ENCODE measurements around the gene DIP2C.
"Not testable (repeated sequence)": the region's sequence is repeated elsewhere in the genome, so short reads cannot be mapped to it uniquely, and the experiment has no call there.

DIP2C gene

GRCh38 chr10:596725-597345, 92.6 kb downstream of the DIP2C start:
- ChIA-PET POLR2A (no interaction called here), CTCF (no interaction called here)
- no peak for DNase-seq (ENCODE audit: extremely low spot score)
- TF ChIP-seq TARDBP (IDR thresholded peaks at IDR 0.05), result no peak
- TF ChIP-seq HDGF (IDR thresholded peaks at IDR 0.05; ENCODE audit: borderline replicate concordance), result no peak
- TF ChIP-seq BHLHE40 (IDR thresholded peaks at IDR 0.05; ENCODE audit: borderline replicate concordance), result no peak
- TF ChIP-seq ZNF384 (IDR thresholded peaks at IDR 0.05), result no peak
- TF ChIP-seq ARNT (IDR thresholded peaks at IDR 0.05), result no peak
- no peak for TF ChIP-seq LEF1 (IDR thresholded peaks at IDR 0.05; ENCODE audit: borderline replicate concordance)
- no peak for TF ChIP-seq L3MBTL2 (conservative IDR thresholded peaks at IDR 0.05)
- TF ChIP-seq FOXM1 (IDR thresholded peaks at IDR 0.05; ENCODE audit: borderline replicate concordance), result no peak
- no peak for TF ChIP-seq NFRKB (IDR thresholded peaks at IDR 0.05)
- no peak for TF ChIP-seq SUZ12 (IDR thresholded peaks at IDR 0.05)
- no peak for TF ChIP-seq FOXA1 (IDR thresholded peaks at IDR 0.05)
- no peak for TF ChIP-seq CTBP1 (IDR thresholded peaks at IDR 0.05; ENCODE audit: borderline replicate concordance)
- TF ChIP-seq SP1 (IDR thresholded peaks at IDR 0.05), result no peak
- TF ChIP-seq FOXK2 (IDR thresholded peaks at IDR 0.05), result no peak
- no peak for TF ChIP-seq PKNOX1 (IDR thresholded peaks at IDR 0.05)

- DNase-seq (ENCODE audit: extremely low spot score); POLR2A ChIA-PET; CTCF ChIA-PET: not testable (repeated sequence)
These were observed 93.3 kb downstream of the DIP2C start for GRCh38 chr10:596131-596530.

GRCh38 chr10:595473-595872, 94.0 kb downstream of the DIP2C start:
- ChIA-PET CTCF (no interaction called here), POLR2A (no interaction called here)
- TF ChIP-seq NFRKB (IDR thresholded peaks at IDR 0.05) (no peak), L3MBTL2 (conservative IDR thresholded peaks at IDR 0.05) (no peak), ARNT (IDR thresholded peaks at IDR 0.05) (no peak), LEF1 (IDR thresholded peaks at IDR 0.05; ENCODE audit: borderline replicate concordance) (no peak), PKNOX1 (IDR thresholded peaks at IDR 0.05) (no peak), HDGF (IDR thresholded peaks at IDR 0.05; ENCODE audit: borderline replicate concordance) (no peak), CTBP1 (IDR thresholded peaks at IDR 0.05; ENCODE audit: borderline replicate concordance) (no peak), FOXM1 (IDR thresholded peaks at IDR 0.05; ENCODE audit: borderline replicate concordance) (no peak), BHLHE40 (IDR thresholded peaks at IDR 0.05; ENCODE audit: borderline replicate concordance) (no peak), SP1 (IDR thresholded peaks at IDR 0.05) (no peak), FOXK2 (IDR thresholded peaks at IDR 0.05) (no peak), SUZ12 (IDR thresholded peaks at IDR 0.05) (no peak), ELF4 (IDR thresholded peaks at IDR 0.05) (no peak), FOXA1 (IDR thresholded peaks at IDR 0.05) (no peak), ZNF384 (IDR thresholded peaks at IDR 0.05) (no peak), TARDBP (IDR thresholded peaks at IDR 0.05) (no peak)
- DNase-seq (ENCODE audit: extremely low spot score), result no peak

GRCh38 chr10:594584-595270, 94.7 kb downstream of the DIP2C start:
- TF ChIP-seq ELF4 (IDR thresholded peaks at IDR 0.05), result no peak
- TF ChIP-seq L3MBTL2 (conservative IDR thresholded peaks at IDR 0.05), result no peak
- no peak for TF ChIP-seq SUZ12 (IDR thresholded peaks at IDR 0.05)
- TF ChIP-seq LEF1 (IDR thresholded peaks at IDR 0.05; ENCODE audit: borderline replicate concordance), result no peak
- no peak for TF ChIP-seq NFRKB (IDR thresholded peaks at IDR 0.05)
- no peak for TF ChIP-seq PKNOX1 (IDR thresholded peaks at IDR 0.05)
- no peak for TF ChIP-seq HDGF (IDR thresholded peaks at IDR 0.05; ENCODE audit: borderline replicate concordance)
- no peak for TF ChIP-seq SP1 (IDR thresholded peaks at IDR 0.05)
- TF ChIP-seq TARDBP (IDR thresholded peaks at IDR 0.05), result no peak
- no peak for TF ChIP-seq FOXA1 (IDR thresholded peaks at IDR 0.05)
- no peak for TF ChIP-seq ARNT (IDR thresholded peaks at IDR 0.05)
- TF ChIP-seq CTBP1 (IDR thresholded peaks at IDR 0.05; ENCODE audit: borderline replicate concordance), result no peak
- TF ChIP-seq ZNF384 (IDR thresholded peaks at IDR 0.05), result no peak
- TF ChIP-seq BHLHE40 (IDR thresholded peaks at IDR 0.05; ENCODE audit: borderline replicate concordance), result no peak
- TF ChIP-seq FOXK2 (IDR thresholded peaks at IDR 0.05), result no peak
- no peak for TF ChIP-seq FOXM1 (IDR thresholded peaks at IDR 0.05; ENCODE audit: borderline replicate concordance)
- POLR2A ChIA-PET, result no interaction called here
- CTCF ChIA-PET, result no interaction called here
- no peak for DNase-seq (ENCODE audit: extremely low spot score)

- ChIA-PET POLR2A (no interaction called here), CTCF (no interaction called here)
- TF ChIP-seq ZNF384 (IDR thresholded peaks at IDR 0.05) (no peak), ARNT (IDR thresholded peaks at IDR 0.05) (no peak), SP1 (IDR thresholded peaks at IDR 0.05) (no peak), FOXM1 (IDR thresholded peaks at IDR 0.05; ENCODE audit: borderline replicate concordance) (no peak), CTBP1 (IDR thresholded peaks at IDR 0.05; ENCODE audit: borderline replicate concordance) (no peak), PKNOX1 (IDR thresholded peaks at IDR 0.05) (no peak), NFRKB (IDR thresholded peaks at IDR 0.05) (no peak), FOXA1 (IDR thresholded peaks at IDR 0.05) (no peak), SUZ12 (IDR thresholded peaks at IDR 0.05) (no peak), ELF4 (IDR thresholded peaks at IDR 0.05) (no peak), LEF1 (IDR thresholded peaks at IDR 0.05; ENCODE audit: borderline replicate concordance) (no peak), L3MBTL2 (conservative IDR thresholded peaks at IDR 0.05) (no peak), HDGF (IDR thresholded peaks at IDR 0.05; ENCODE audit: borderline replicate concordance) (no peak), FOXK2 (IDR thresholded peaks at IDR 0.05) (no peak), TARDBP (IDR thresholded peaks at IDR 0.05) (no peak), BHLHE40 (IDR thresholded peaks at IDR 0.05; ENCODE audit: borderline replicate concordance) (no peak)
- no peak for DNase-seq (ENCODE audit: extremely low spot score)
These were observed 95.5 kb downstream of the DIP2C start for GRCh38 chr10:593901-594457.

Data from HEK293T (cell line).